HG02678 (cell line): Measurements from ENCODE around the gene ARNT2.
"Not testable (repeated sequence)": the region's sequence is repeated elsewhere in the genome, so short reads cannot be mapped to it uniquely, and the experiment has no call there.

Experiments used
- ATAC-seq: cut with Tn5 transposase; IDR thresholded peaks from one replicate; pipeline ENCODE4 v1.9.1; 2021; ENCODE audit warnings: mild to moderate bottlenecking, moderate library complexity; ENCODE audit not compliant: unreplicated experiment

Gene ARNT2

GRCh38 chr15:80641384-80641783 lies 237.2 kb downstream of the ARNT2 start:
- no peak for ATAC-seq

DNA sequence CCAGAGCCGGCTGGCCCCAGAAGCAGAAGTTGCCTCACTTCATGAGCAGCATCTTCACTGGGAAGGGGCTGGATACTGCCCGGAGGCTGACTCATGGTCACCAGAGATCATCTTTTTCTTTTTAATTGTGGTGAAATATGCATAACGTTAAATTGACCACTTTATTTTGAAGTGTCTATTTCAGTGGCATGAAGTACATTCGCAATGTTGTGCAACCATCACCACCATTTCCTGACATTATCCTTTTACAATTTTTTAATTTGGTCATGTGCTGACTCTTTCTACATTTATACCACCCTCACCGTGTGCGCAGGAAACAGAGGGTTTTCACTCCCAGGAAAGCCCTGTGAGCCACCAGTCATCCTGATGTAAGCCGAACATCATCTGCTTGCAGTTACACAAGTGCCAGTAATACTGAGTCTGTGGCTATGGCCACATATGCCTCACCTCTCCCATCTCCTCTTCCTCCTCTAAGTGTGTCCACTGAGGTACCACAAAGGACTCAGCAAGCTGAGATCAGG lies 239.3 kb downstream of the ARNT2 start:
- ATAC-seq = no peak

GRCh38 chr15:80645494-80646065 lies 241.4 kb downstream of the ARNT2 start:
- no peak for ATAC-seq

DNA sequence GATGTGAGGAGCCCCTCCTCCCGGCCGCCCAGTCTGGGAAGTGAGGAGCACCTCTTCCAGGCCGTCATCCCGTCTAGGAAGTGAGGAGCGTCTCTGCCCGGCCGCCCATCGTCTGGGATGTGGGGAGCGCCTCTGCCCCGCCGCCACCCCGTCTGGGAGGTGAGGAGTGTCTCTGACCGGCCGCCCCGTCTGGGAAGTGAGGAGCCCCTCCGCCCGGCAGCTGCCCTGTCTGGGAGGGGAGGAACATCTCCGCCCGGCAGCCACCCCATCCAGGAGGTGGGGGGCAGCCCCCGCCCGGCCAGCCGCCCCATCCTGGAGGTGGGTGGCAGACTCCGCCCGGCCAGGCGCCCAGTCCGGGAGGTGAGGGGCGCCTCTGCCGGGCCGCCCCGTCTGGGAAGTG lies 243.2 kb downstream of the ARNT2 start:
- not testable (repeated sequence) for ATAC-seq
